HepG2 (cell line): ENCODE results near the gene CNEP1R1. TPM values are rescaled to one million over a fixed set of nuclear protein-coding genes. Genes with fewer than 3 reads are reported as not detected.
A peak's percentile ranks its signal among the peaks of the same experiment; 100 is the strongest.

ENCODE experiments used
- AHR ChIP-seq: IDR thresholded peaks from 2 replicates; pipeline ENCODE4 v1.6.1; 2018; ENCODE audit warnings: missing genetic modification reagents, missing compliant biosample characterization
- ETV6 ChIP-seq: sonication (generic); formaldehyde crosslinking; conservative IDR thresholded peaks from 2 replicates; pipeline ENCODE4 v1.4.0; 2020; ENCODE audit warnings: missing genetic modification reagents
- EZH2 ChIP-seq: conservative IDR thresholded peaks from 2 replicates; pipeline ENCODE4 v1.6.1; 2012; ENCODE audit warnings: mild to moderate bottlenecking, low read depth, low read length, moderate library complexity
- HIVEP1 ChIP-seq: sonication (generic); formaldehyde crosslinking; IDR thresholded peaks from 2 replicates; pipeline ENCODE4 v1.4.0; 2020; ENCODE audit warnings: mild to moderate bottlenecking, missing genetic modification reagents
- HNF4G ChIP-seq, 2 experiments: sonication (generic) in 1 of 2; formaldehyde crosslinking in 1 of 2; IDR thresholded peaks; 2 replicates each; pipeline versions ENCODE4 v1.4.0 to v1.6.1; 2011 to 2020; ENCODE audit warnings: borderline replicate concordance in 2 of 2, low read depth in 2 of 2, mild to moderate bottlenecking in 2 of 2, low read length in 1 of 2, missing genetic modification reagents in 1 of 2, moderate library complexity in 1 of 2
- HOXD1 ChIP-seq: sonication (generic); formaldehyde crosslinking; IDR thresholded peaks from 2 replicates; pipeline ENCODE4 v1.5.0; 2020; ENCODE audit warnings: missing genetic modification reagents
- MED1 ChIP-seq: sonication (generic); formaldehyde crosslinking; IDR thresholded peaks from 2 replicates; pipeline ENCODE4 v1.4.0; 2020; ENCODE audit warnings: missing genetic modification reagents
- NFATC3 ChIP-seq: sonication (generic); formaldehyde crosslinking; IDR thresholded peaks from 2 replicates; pipeline ENCODE4 v1.5.1; 2020; ENCODE audit warnings: mild to moderate bottlenecking, missing genetic modification reagents
- NFE2 ChIP-seq: sonication (generic); formaldehyde crosslinking; IDR thresholded peaks from 2 replicates; pipeline ENCODE4 v1.4.0; 2020; ENCODE audit warnings: missing genetic modification reagents
- NFYC ChIP-seq: IDR thresholded peaks from 2 replicates; pipeline ENCODE4 v1.6.1; 2016; ENCODE audit warnings: missing genetic modification reagents, missing compliant biosample characterization
- POGZ ChIP-seq: sonication (generic); formaldehyde crosslinking; IDR thresholded peaks from 2 replicates; pipeline ENCODE4 v1.4.0; 2020; ENCODE audit warnings: mild to moderate bottlenecking, missing genetic modification reagents
- RAD21 ChIP-seq: fragments of 450-650 bp; formaldehyde crosslinking; IDR thresholded peaks from 2 replicates; pipeline ENCODE4 v1.5.0; 2020; ENCODE audit warnings: mild to moderate bottlenecking
- SOX6 ChIP-seq, 2 experiments: fragments of 450-650 bp in 1 of 2; sonication (generic) in 1 of 2; formaldehyde crosslinking in 1 of 2; IDR thresholded peaks; 2 replicates each; pipeline versions ENCODE4 v1.4.0 to v1.6.1; 2017 to 2020; ENCODE audit warnings: antibody characterized with exemption in 1 of 2, mild to moderate bottlenecking in 1 of 2, missing genetic modification reagents in 1 of 2
- SRF ChIP-seq: IDR thresholded peaks from 2 replicates; pipeline ENCODE4 v1.6.1; 2011; ENCODE audit warnings: mild to moderate bottlenecking, low read depth, low read length, moderate library complexity
- YEATS4 ChIP-seq: sonication (generic); formaldehyde crosslinking; IDR thresholded peaks from 2 replicates; pipeline ENCODE4 v1.4.0; 2020; ENCODE audit warnings: missing genetic modification reagents, borderline replicate concordance
- ZBTB38 ChIP-seq: sonication (generic); formaldehyde crosslinking; IDR thresholded peaks from 2 replicates; pipeline ENCODE4 v1.5.1; 2020; ENCODE audit warnings: mild to moderate bottlenecking, missing genetic modification reagents
- ZBTB44 ChIP-seq: sonication (generic); formaldehyde crosslinking; IDR thresholded peaks from 2 replicates; pipeline ENCODE4 v1.4.0; 2020; ENCODE audit warnings: missing genetic modification reagents
- ZFAT ChIP-seq: sonication (generic); formaldehyde crosslinking; conservative IDR thresholded peaks from 2 replicates; pipeline ENCODE4 v1.8.1; 2023; ENCODE audit warnings: missing genetic modification reagents, inconsistent platforms
- ZNF274 ChIP-seq: sonication (generic); formaldehyde crosslinking; IDR thresholded peaks from 2 replicates; pipeline ENCODE4 v1.5.1; 2020; ENCODE audit warnings: mild to moderate bottlenecking, missing genetic modification reagents
- ZNF329 ChIP-seq: sonication (generic); formaldehyde crosslinking; IDR thresholded peaks from 2 replicates; pipeline ENCODE4 v1.9.0; 2021; ENCODE audit warnings: low read depth, mild to moderate bottlenecking, missing genetic modification reagents
- ZNF44 ChIP-seq: sonication (generic); formaldehyde crosslinking; IDR thresholded peaks from 2 replicates; pipeline ENCODE4 v1.5.1; 2020; ENCODE audit warnings: mild to moderate bottlenecking, missing genetic modification reagents
- ZNF484 ChIP-seq: sonication (generic); formaldehyde crosslinking; IDR thresholded peaks from 2 replicates; pipeline ENCODE4 v1.5.1; 2020; ENCODE audit warnings: mild to moderate bottlenecking, low read depth, missing genetic modification reagents, borderline replicate concordance
- ZNF609 ChIP-seq: sonication (generic); formaldehyde crosslinking; IDR thresholded peaks from 2 replicates; pipeline ENCODE4 v1.4.0; 2020; ENCODE audit warnings: mild to moderate bottlenecking, missing genetic modification reagents, borderline replicate concordance
- polyA plus RNA-seq, 8 experiments: library from polyadenylated mRNA; depleted of rRNA in 3 of 8; stranded (reverse) in 7 of 8; unstranded in 1 of 8; fragments of >200 nt; fragmentation: Illumina TruSeq in 4 of 8; extraction: Trizol in 4 of 8; gene quantifications; 2 replicates each; pipeline versions ENCODE4 v1.2.1 to v1.2.3, GENCODE V29; 2011 to 2016; ENCODE audit warnings: low read depth in 4 of 8, missing spikeins in 1 of 8, mixed read lengths in 1 of 8; ENCODE audit not compliant: insufficient read depth in 1 of 8
- total RNA-seq, 5 experiments: library from RNA; depleted of rRNA; stranded (reverse); fragments of >200 nt; fragmentation: Illumina TruSeq; extraction: Trizol; gene quantifications; 2 replicates each; pipeline ENCODE4 v1.2.3, GENCODE V29; 2016; ENCODE audit warnings: low read depth in 1 of 5

The CNEP1R1 gene
- total and polyA plus RNA-seq, 2 of the 13 experiments (the other 11 are each of a cell fraction or from before 2014, with no cell fraction given), result 23.6 to 26.8 TPM

GRCh38 chr16:50065624-50066481, 40.8 kb downstream of the CNEP1R1 start, which contains the start of gene HEATR3 (continued):
- TF ChIP-seq SRF (no peak), YEATS4 (CRISPR knock-in tag) (peak; percentile 99), EZH2 (no peak), NFYC (no peak; the same call in 1 of the 2 replicates), NFE2 (CRISPR knock-in tag) (no peak), ZNF274 (CRISPR knock-in tag) (peak; percentile 71), ZFAT (CRISPR knock-in tag) (no peak), NFATC3 (CRISPR knock-in tag) (no peak), HNF4G (IDR thresholded peaks at IDR 0.05; ENCODE audit: borderline replicate concordance, low read depth, low read length) (no peak), HNF4G (CRISPR knock-in tag; IDR thresholded peaks at IDR 0.05; ENCODE audit: borderline replicate concordance, low read depth) (peak; percentile 53; the same call in 1 of the 2 replicates), AHR (CRISPR knock-in tag) (peak; percentile 95), MED1 (CRISPR knock-in tag) (peak; percentile 31), HIVEP1 (CRISPR knock-in tag) (peak; percentile 79), ZNF44 (no peak), POGZ (CRISPR knock-in tag) (peak; percentile 88), ZBTB38 (peak; percentile 56; the same call in 1 of the 2 replicates), SOX6 (IDR thresholded peaks at IDR 0.05) (no peak), SOX6 (CRISPR knock-in tag; IDR thresholded peaks at IDR 0.05) (peak; percentile 61), ETV6 (peak; percentile 92), RAD21 (CRISPR knock-in tag) (peak; percentile 71), HOXD1 (CRISPR knock-in tag) (peak; percentile 71; the same call in 1 of the 2 replicates), ZNF329 (CRISPR knock-in tag) (peak; percentile 80; the same call in 1 of the 2 replicates), ZNF609 (CRISPR knock-in tag) (0 out of 2 replicates have a peak, but pooled peaks have one; percentile 12), ZNF484 (CRISPR knock-in tag) (0 out of 2 replicates have a peak, but pooled peaks have one; percentile 71), ZBTB44 (peak; percentile 89; the same call in 1 of the 2 replicates)
